H1 (cell line): ENCODE data around the gene STH. TPM values are rescaled to one million over a fixed set of nuclear protein-coding genes. Genes with fewer than 3 reads are reported as not detected.

Source experiments
- CTCF ChIA-PET: fragments of 300-600 bp; sonication (Branson Sonifier 250); formaldehyde crosslinking; loops from one replicate; lab custom pipeline; 2021; ENCODE audit not compliant: partially characterized antibody; lab: Charles Lee
- POLR2A ChIA-PET: fragments of 300-600 bp; sonication (Branson Sonifier 250); formaldehyde crosslinking; loops from one replicate; lab custom pipeline; 2021; ENCODE audit warnings: inconsistent platforms; ENCODE audit not compliant: partially characterized antibody; lab: Charles Lee
- DNase-seq, 2 experiments: peaks; one replicate each; pipeline versions ENCODE4 v3.0.0 to v3.0.0-alpha.2; 2010 to 2022; ENCODE audit warnings: low spot score in 2 of 2, low read depth in 1 of 2, mixed read lengths in 1 of 2
- FAIRE-seq: peaks from 2 replicates; lab custom pipeline; 2011; peaks lifted over from hg19 to GRCh38; lab: Jason Lieb, UNC
- H2AFZ ChIP-seq: 2 replicates; pipeline ENCODE4 v1.8.1; 2012; ENCODE audit warnings: low read length, inconsistent platforms
- H2AK5ac ChIP-seq: 2 replicates; pipeline ENCODE4 v1.6.1; 2013; ENCODE audit warnings: low read depth, low read length
- H2BK120ac ChIP-seq: replicated peaks from 2 replicates; pipeline ENCODE3; 2013; ENCODE audit warnings: low read depth, low read length, inconsistent platforms
- H2BK12ac ChIP-seq: 2 replicates; pipeline ENCODE4 v1.6.1; 2013; ENCODE audit warnings: low read depth, low read length
- H2BK15ac ChIP-seq: 2 replicates; pipeline ENCODE4 v1.6.1; 2013; ENCODE audit warnings: low read length
- H2BK20ac ChIP-seq: 2 replicates; pipeline ENCODE4 v1.6.1; 2013; ENCODE audit warnings: low read length
- H2BK5ac ChIP-seq: 2 replicates; pipeline ENCODE4 v1.6.1; 2013; ENCODE audit warnings: low read depth, low read length
- H3K14ac ChIP-seq: 2 replicates; pipeline ENCODE4 v1.6.1; 2013; ENCODE audit warnings: inconsistent platforms; ENCODE audit not compliant: insufficient read length
- H3K18ac ChIP-seq: 2 replicates; pipeline ENCODE4 v1.6.1; 2013; ENCODE audit warnings: low read length; ENCODE audit errors: extremely low read depth
- H3K23ac ChIP-seq: 2 replicates; pipeline ENCODE4 v1.6.1; 2013; ENCODE audit warnings: inconsistent platforms; ENCODE audit not compliant: insufficient read length
- H3K23me2 ChIP-seq: 2 replicates; pipeline ENCODE4 v1.6.1; 2013; ENCODE audit warnings: low read depth, low read length
- H3K27ac ChIP-seq: 2 replicates; pipeline ENCODE4 v1.6.1; 2011; ENCODE audit warnings: low read depth, low read length, inconsistent platforms
- H3K27me3 ChIP-seq, 4 experiments: replicated peaks in 1 of 4; 1 replicate in 1 of 4; 2 replicates in 3 of 4; pipeline versions ENCODE4 v1.6.1 to v1.8.1; 2011 to 2013; ENCODE audit warnings: low read length in 3 of 4, mild to moderate bottlenecking in 3 of 4, inconsistent platforms in 2 of 4, mixed read lengths in 2 of 4, moderate library complexity in 1 of 4; ENCODE audit not compliant: control insufficient read depth in 3 of 4, insufficient read depth in 3 of 4; ENCODE audit errors: extremely low read depth in 1 of 4
- H3K36me3 ChIP-seq, 4 experiments: 2 replicates each; pipeline versions ENCODE4 v1.6.1 to v1.8.1; 2011 to 2013; ENCODE audit warnings: mild to moderate bottlenecking in 4 of 4, low read length in 3 of 4, moderate library complexity in 2 of 4, control low read depth in 1 of 4, inconsistent platforms in 1 of 4; ENCODE audit not compliant: insufficient read depth in 4 of 4, control insufficient read depth in 2 of 4
- H3K4ac ChIP-seq: replicated peaks from 2 replicates; pipeline ENCODE3; 2013; ENCODE audit warnings: low read length, low read depth, mixed read lengths, inconsistent platforms; ENCODE audit not compliant: insufficient read length
- H3K4me1 ChIP-seq, 4 experiments: replicated peaks in 1 of 4; 1 replicate in 1 of 4; 2 replicates in 3 of 4; pipeline versions ENCODE4 v1.6.1 to v1.8.1; 2011 to 2013; ENCODE audit warnings: low read length in 3 of 4, inconsistent platforms in 2 of 4, mixed read lengths in 1 of 4; ENCODE audit not compliant: insufficient read depth in 4 of 4, control insufficient read depth in 3 of 4
- H3K4me2 ChIP-seq, 2 experiments: 2 replicates each; pipeline versions ENCODE4 v1.6.1 to v1.8.1; 2011 to 2013; ENCODE audit warnings: low read depth in 2 of 2, low read length in 2 of 2, control low read depth in 1 of 2, inconsistent platforms in 1 of 2, mild to moderate bottlenecking in 1 of 2; ENCODE audit not compliant: insufficient read depth in 1 of 2
- H3K4me3 ChIP-seq, 4 experiments: fragments of 200-600, 300-600 bp in 1 of 4; sonication (generic), shearing (Covaris generic), sonication (Bioruptor Twin) in 1 of 4; 2 replicates each; pipeline versions ENCODE4 v1.5.1 to v1.8.1; 2011 to 2016; ENCODE audit warnings: low read length in 4 of 4, low read depth in 3 of 4, control low read depth in 2 of 4, inconsistent platforms in 2 of 4, mild to moderate bottlenecking in 2 of 4, mixed read lengths in 1 of 4, moderate library complexity in 1 of 4; ENCODE audit not compliant: insufficient read depth in 2 of 4; ENCODE audit errors: extremely low read depth in 1 of 4
- H3K56ac ChIP-seq: replicated peaks from 2 replicates; pipeline ENCODE3; 2013; ENCODE audit warnings: low read depth, mild to moderate bottlenecking, mixed read lengths, low read length, inconsistent platforms; ENCODE audit not compliant: insufficient read length
- H3K79me1 ChIP-seq: 2 replicates; pipeline ENCODE4 v1.6.1; 2013; ENCODE audit warnings: low read depth, low read length, control low read depth
- H3K79me2 ChIP-seq, 2 experiments: 2 replicates each; pipeline versions ENCODE4 v1.6.1 to v1.8.1; 2012 to 2013; ENCODE audit warnings: low read length in 2 of 2, mild to moderate bottlenecking in 2 of 2, inconsistent platforms in 1 of 2; ENCODE audit not compliant: insufficient read depth in 2 of 2, control insufficient read depth in 1 of 2
- H3K9ac ChIP-seq, 4 experiments: replicated peaks in 1 of 4; 1 replicate in 1 of 4; 2 replicates in 3 of 4; pipeline versions ENCODE4 v1.6.1 to v1.8.1; 2011 to 2013; ENCODE audit warnings: low read depth in 3 of 4, low read length in 3 of 4, control low read depth in 2 of 4, mild to moderate bottlenecking in 2 of 4, moderate library complexity in 2 of 4, inconsistent platforms in 1 of 4; ENCODE audit errors: extremely low read depth in 1 of 4
- H3K9me3 ChIP-seq, 2 experiments: 2 replicates each; pipeline versions ENCODE4 v1.6.1 to v1.8.1; 2012 to 2013; ENCODE audit warnings: mild to moderate bottlenecking in 2 of 2, moderate library complexity in 2 of 2, control low read depth in 1 of 2, inconsistent platforms in 1 of 2, low read depth in 1 of 2, low read length in 1 of 2, mixed read lengths in 1 of 2; ENCODE audit not compliant: insufficient read depth in 2 of 2
- H4K20me1 ChIP-seq, 2 experiments: replicated peaks in 1 of 2; 2 replicates each; pipeline versions ENCODE3 to v1.8.1; 2011 to 2013; ENCODE audit warnings: inconsistent platforms in 2 of 2, low read length in 2 of 2, mild to moderate bottlenecking in 1 of 2; ENCODE audit not compliant: insufficient read depth in 2 of 2, control insufficient read depth in 1 of 2
- H4K5ac ChIP-seq: 2 replicates; pipeline ENCODE4 v1.6.1; 2013; ENCODE audit warnings: low read length, low read depth, mixed read lengths, inconsistent platforms; ENCODE audit not compliant: insufficient read length
- H4K8ac ChIP-seq: 2 replicates; pipeline ENCODE4 v1.8.0; 2013; ENCODE audit warnings: mild to moderate bottlenecking, moderate library complexity, low read length, inconsistent platforms; ENCODE audit not compliant: insufficient read depth; ENCODE audit errors: extremely low read depth
- H4K91ac ChIP-seq: replicated peaks from 2 replicates; pipeline ENCODE3; 2013; ENCODE audit warnings: low read length, mixed read lengths, inconsistent platforms; ENCODE audit not compliant: insufficient read length
- ASH2L ChIP-seq: fragments of 200-600, 300-600 bp; sonication (generic); IDR thresholded peaks from one replicate; pipeline ENCODE4 v1.7.1; 2017; ENCODE audit warnings: low read length
- BACH1 ChIP-seq: IDR thresholded peaks from 2 replicates; pipeline ENCODE4 v1.6.1; 2012; ENCODE audit warnings: low read length, improper control_type of control experiment
- CHD1 ChIP-seq: IDR thresholded peaks from 2 replicates; pipeline ENCODE4 v1.6.1; 2012; ENCODE audit warnings: low read depth, low read length, improper control_type of control experiment
- CHD2 ChIP-seq: IDR thresholded peaks from 2 replicates; pipeline ENCODE4 v1.6.1; 2012; ENCODE audit warnings: low read length, improper control_type of control experiment
- JUND ChIP-seq: IDR thresholded peaks from 2 replicates; pipeline ENCODE4 v1.6.1; 2011; ENCODE audit warnings: mild to moderate bottlenecking, improper control_type of control experiment, low read length
- SIN3A ChIP-seq, 2 experiments: IDR thresholded peaks in 1 of 2; conservative IDR thresholded peaks in 1 of 2; 2 replicates each; pipeline ENCODE4 v1.6.1; 2011 to 2012; ENCODE audit warnings: low read length in 2 of 2, improper control_type of control experiment in 1 of 2, low read depth in 1 of 2, mild to moderate bottlenecking in 1 of 2
- SP1 ChIP-seq: IDR thresholded peaks from 2 replicates; pipeline ENCODE4 v1.6.1; 2011; ENCODE audit warnings: low read depth, low read length
- SUZ12 ChIP-seq: fragments of 200-600 bp; sonication (generic); IDR thresholded peaks from 2 replicates; pipeline ENCODE4 v1.6.1; 2012; ENCODE audit warnings: mild to moderate bottlenecking, inconsistent platforms, low read length, moderate library complexity, mixed read lengths
- WGBS, 2 experiments: shearing (Covaris generic) in 1 of 2; methylation state at CpG; one replicate each; pipeline versions ENCODE4 v1.1.6 to v1.1.7; 2013 to 2015; ENCODE audit warnings: low lambda C conversion rate in 2 of 2, mixed read lengths in 2 of 2, inconsistent platforms in 1 of 2, low coverage in 1 of 2, missing lambda C conversion rate in 1 of 2; ENCODE audit not compliant: insufficient replicate concordance in 2 of 2, insufficient coverage in 1 of 2, insufficient read length in 1 of 2; ENCODE audit errors: extremely low coverage in 1 of 2, missing lambda C conversion rate in 1 of 2; 5-methylcytosine and 5-hydroxymethylcytosine counted together
- polyA plus RNA-seq, 7 experiments: library from polyadenylated mRNA; depleted of rRNA in 3 of 7; stranded (reverse) in 5 of 7; unstranded in 2 of 7; fragments of >200 nt in 5 of 7; fragments of 200-250 nt in 2 of 7; gene quantifications; 1 replicate in 5 of 7; 2 replicates in 1 of 7; 4 replicates in 1 of 7; pipeline versions ENCODE4 v1.2.1 to v1.2.3, GENCODE V29; 2011 to 2013; ENCODE audit warnings: missing spikeins in 2 of 7, mixed read lengths in 2 of 7
- total RNA-seq: library from RNA; stranded (reverse); fragmentation: NEBNext Ultra II Directional; extraction: Animal tissue kit (Norgen Biotek cat#: 25700); gene quantifications from 2 replicates; pipeline ENCODE4 v1.2.1, GENCODE V29; 2021
- TF ChIP-seq, protein P1 (sequence below): IDR thresholded peaks from 2 replicates; pipeline ENCODE4 v1.6.1; 2012; ENCODE audit warnings: low read length, inconsistent platforms

STH gene
- total and polyA plus RNA-seq, 2 of the 8 experiments (the other 6 are each of a cell fraction or from before 2014, with no cell fraction given) = not detected

- Histone ChIP-seq H4K8ac (no peak overlapping the region), H2AFZ (no peak overlapping the region), H3K23ac (no peak overlapping the region), H3K14ac (no peak overlapping the region), H3K4me2 (no peak overlapping the region)
- FAIRE-seq = no peak
- TF ChIP-seq JUND (no peak), SIN3A (conservative IDR thresholded peaks at IDR 0.05 in 1 of 2, IDR thresholded peaks at IDR 0.05 in 1 of 2; ENCODE audit: low read depth in 1 of 2, low read length in 2 of 2) (no peak), BACH1 (no peak), ASH2L (no peak), CHD1 (no peak), CHD2 (no peak), SP1 (no peak), SUZ12 (no peak)
- TF ChIP-seq, protein P1, sequence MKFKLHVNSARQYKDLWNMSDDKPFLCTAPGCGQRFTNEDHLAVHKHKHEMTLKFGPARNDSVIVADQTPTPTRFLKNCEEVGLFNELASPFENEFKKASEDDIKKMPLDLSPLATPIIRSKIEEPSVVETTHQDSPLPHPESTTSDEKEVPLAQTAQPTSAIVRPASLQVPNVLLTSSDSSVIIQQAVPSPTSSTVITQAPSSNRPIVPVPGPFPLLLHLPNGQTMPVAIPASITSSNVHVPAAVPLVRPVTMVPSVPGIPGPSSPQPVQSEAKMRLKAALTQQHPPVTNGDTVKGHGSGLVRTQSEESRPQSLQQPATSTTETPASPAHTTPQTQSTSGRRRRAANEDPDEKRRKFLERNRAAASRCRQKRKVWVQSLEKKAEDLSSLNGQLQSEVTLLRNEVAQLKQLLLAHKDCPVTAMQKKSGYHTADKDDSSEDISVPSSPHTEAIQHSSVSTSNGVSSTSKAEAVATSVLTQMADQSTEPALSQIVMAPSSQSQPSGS = no peak
- TF ChIP-seq, all 59 proteins: peak for 0
- Histone ChIP-seq H3K79me1 (no peaks in the 10 kb centered on the region; the same call in 1 of the 2 replicates), H3K36me3 (peaks cover 22 to 50% (median 39%) of the 10 kb centered on the region in 4 experiments), H3K9me3 (no peaks in the 10 kb centered on the region), H4K5ac (no peak overlapping the region), H4K20me1 (peaks cover 0 to 5% of the 10 kb centered on the region in 2 experiments), H3K56ac (no peak overlapping the region), H2BK120ac (no peak overlapping the region), H2BK12ac (no peak overlapping the region), H2BK15ac (no peak overlapping the region), H2AK5ac (no peak overlapping the region), H2BK20ac (no peak overlapping the region), H3K4me3 (no peak overlapping the region), H3K27ac (no peak overlapping the region), H3K4ac (no peak overlapping the region), H3K9ac (no peak overlapping the region), H3K18ac (no peak overlapping the region), H3K79me2 (peaks cover 0 to 17% of the 10 kb centered on the region in 2 experiments; a peak in 1 of 4 replicates), H4K91ac (no peak overlapping the region), H3K23me2 (no peaks in the 10 kb centered on the region), H3K27me3 (no peaks in the 10 kb centered on the region), H2BK5ac (no peak overlapping the region), H3K4me1 (no peaks in the 10 kb centered on the region)
- 94% methylated on average over 8 of the region's 8 CpGs; no CpG with 5 or more reads in 1 of the 2 experiments for WGBS, 2 experiments
- no peak for DNase-seq
- ChIA-PET POLR2A (no interaction called here), CTCF (interaction anchor here (0.6 to 6.2 kb wide), 2 partner anchors 11 to 399 kb away, joined by 3 to 56 read pairs; no protein-coding TSS in a partner anchor)
Measured at GRCh38 chr17:46047856-46048255, 48.8 kb downstream of the STH start.
